ENCODE results near the gene ICAM5. TPM values are rescaled to one million over a fixed set of nuclear protein-coding genes. Genes with fewer than 3 reads are reported as not detected.
A peak's percentile ranks its signal among the peaks of the same experiment; 100 is the strongest.

Gene ICAM5
- total and polyA plus RNA-seq, 8 donors, result 0.08 to 0.30 (median 0.21) TPM; not detected in 1

- peaks cover 0 to 17% (median 6%) of the 10 kb centered on the region in 4 donors for H3K27me3 ChIP-seq
- H3K9me3 ChIP-seq, result no peaks in the 10 kb centered on the region
- TF ChIP-seq CTCF (IDR thresholded peaks at IDR 0.05), result no peak
- H3K27ac ChIP-seq, result no peak within 1 kb of the TSS
- H3K4me1 ChIP-seq, result peaks cover 9 to 21% (median 10%) of the 10 kb centered on the region in 3 donors
- DNase-seq (peak in 1 of 6 donors; percentile 70), FAIRE-seq (no peak), ATAC-seq (peak in 3 of 4 donors; percentile 51 to 71 (median 53))
- intact Hi-C loops (cut with DNase I), result no loop called here
- 5% methylated on average over 59 of the region's 59 CpGs for WGBS, 2 donors
- H3K36me3 ChIP-seq, result no peaks in the 10 kb centered on the region
- H3K4me3 ChIP-seq, result peak within 1 kb of the TSS in 1 of 4 donors; percentile 22
Measured at GRCh38 chr19:10286803-10287737, 2.7 kb upstream of the ICAM5 start, which contains the start of gene ICAM4. Gene ICAM4, plus strand, starts transcription at chr19:10286955. Its CDS starts 58 bp downstream, at chr19:10287013.

DNA sequence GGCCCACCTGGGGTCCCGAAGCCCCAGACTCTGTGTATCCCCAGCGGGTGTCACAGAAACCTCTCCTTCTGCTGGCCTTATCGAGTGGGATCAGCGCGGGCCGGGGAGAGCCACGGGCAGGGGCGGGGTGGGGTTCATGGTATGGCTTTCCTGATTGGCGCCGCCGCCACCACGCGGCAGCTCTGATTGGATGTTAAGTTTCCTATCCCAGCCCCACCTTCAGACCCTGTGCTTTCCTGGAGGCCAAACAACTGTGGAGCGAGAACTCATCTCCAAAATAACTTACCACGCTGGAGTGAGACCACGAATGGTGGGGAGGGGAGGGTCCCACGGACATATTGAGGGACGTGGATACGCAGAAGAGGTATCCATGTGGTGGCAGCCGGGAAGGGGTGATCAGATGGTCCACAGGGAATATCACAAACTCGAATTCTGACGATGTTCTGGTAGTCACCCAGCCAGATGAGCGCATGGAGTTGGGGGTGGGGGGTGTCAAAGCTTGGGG is 1.0 kb upstream of the ICAM5 start:
- Histone ChIP-seq H3K36me3 (no peaks in the 10 kb centered on the region), H3K27me3 (peaks cover 0 to 31% (median 8%) of the 10 kb centered on the region in 4 donors), H3K27ac (no peak overlapping the region), H3K4me1 (peaks cover 9 to 22% (median 11%) of the 10 kb centered on the region in 3 donors), H3K4me3 (peak overlapping the region in 1 of 4 donors; percentile 48), H3K9me3 (no peaks in the 10 kb centered on the region)
- 4% methylated on average over 23 of the region's 23 CpGs for WGBS, 2 donors
- intact Hi-C loops (cut with DNase I), result no loop called here
- no peak for FAIRE-seq
- no peak for ATAC-seq
- DNase-seq, result no peak
- TF ChIP-seq CTCF (IDR thresholded peaks at IDR 0.05), result no peak

- TF ChIP-seq CTCF (IDR thresholded peaks at IDR 0.05), result no peak
- FAIRE-seq, result no peak
- no peaks in the 10 kb centered on the region for H3K36me3 ChIP-seq
- WGBS, 2 donors, result 1 to 2% methylated on average over 50 of the region's 50 CpGs
- intact Hi-C loops (cut with DNase I), result no loop called here
- H3K4me3 ChIP-seq, result peak overlapping the region in 2 of 4 donors; percentile 17 to 48
- H3K27me3 ChIP-seq, result peaks cover 0 to 37% (median 11%) of the 10 kb centered on the region in 4 donors
- no peak overlapping the region for H3K27ac ChIP-seq
- peak in 1 of 4 donors; percentile 5 for ATAC-seq
- peaks cover 9 to 22% (median 11%) of the 10 kb centered on the region in 3 donors for H3K4me1 ChIP-seq
- DNase-seq, result no peak
- no peaks in the 10 kb centered on the region for H3K9me3 ChIP-seq
Measured at GRCh38 chr19:10289167-10289835, 451 bp upstream of the ICAM5 start.

GRCh38 chr19:10290357-10290875 is 664 bp downstream of the ICAM5 start:
- peaks cover 11 to 26% (median 13%) of the 10 kb centered on the region in 3 donors for H3K4me1 ChIP-seq
- H3K4me3 ChIP-seq, result peak overlapping the region in 1 of 4 donors; percentile 48
- WGBS, 2 donors, result 1 to 3% methylated on average over 30 of the region's 30 CpGs
- no peak overlapping the region for H3K27ac ChIP-seq
- no peaks in the 10 kb centered on the region for H3K36me3 ChIP-seq
- intact Hi-C loops (cut with DNase I), result no loop called here
- ATAC-seq, result no peak
- DNase-seq, result no peak
- FAIRE-seq, result no peak
- no peaks in the 10 kb centered on the region for H3K9me3 ChIP-seq
- no peak for TF ChIP-seq CTCF (IDR thresholded peaks at IDR 0.05)
- peaks cover 0 to 43% (median 11%) of the 10 kb centered on the region in 4 donors for H3K27me3 ChIP-seq

Measured in pancreas (tissue), 10 donors.